Colonic mucosa (tissue), 4 donors: Measurements from ENCODE around the gene SH3BP2. TPM values are rescaled to one million over a fixed set of nuclear protein-coding genes. Genes with fewer than 3 reads are reported as not detected.

Source experiments
- DNase-seq: peaks from one replicate; pipeline ENCODE4 v3.0.0-alpha.2; 2020
- H3K27ac ChIP-seq: fragments of 200-600 bp; one replicate; pipeline ENCODE4 v1.8.0; 2021
- H3K27me3 ChIP-seq: fragments of 200-600 bp; one replicate; pipeline ENCODE4 v1.8.0; 2021
- H3K36me3 ChIP-seq: fragments of 200-600 bp; one replicate; pipeline ENCODE4 v1.8.0; 2021
- H3K4me1 ChIP-seq: fragments of 200-600 bp; one replicate; pipeline ENCODE4 v1.8.0; 2021; ENCODE audit warnings: mild to moderate bottlenecking
- H3K4me3 ChIP-seq: fragments of 200-600 bp; one replicate; pipeline ENCODE4 v1.8.0; 2021
- H3K9ac ChIP-seq, 2 donors: one replicate each; pipeline ENCODE4 v1.7.0; 2013; ENCODE audit warnings: control low read depth in 2 of 2, low read depth in 2 of 2, low read length in 2 of 2
- H3K9me3 ChIP-seq: fragments of 200-600 bp; one replicate; pipeline ENCODE4 v1.8.0; 2021
- intact Hi-C: fragments of 100-400 bp; cut with DNase I; formaldehyde crosslinking; loops from one replicate; pipeline ENCODE4 v1.14.1; 2022
- total RNA-seq, 2 donors: library from RNA; stranded (reverse); fragmentation: NEBNext Ultra II Directional in 1 of 2; extraction: Animal tissue kit (Norgen Biotek cat#: 25700) in 1 of 2; gene quantifications; one replicate each; pipeline ENCODE4 v1.2.1, GENCODE V29; 2021
- TF ChIP-seq, protein P1 (sequence below): fragments of 200-600 bp; IDR thresholded peaks from one replicate; pipeline ENCODE4 v1.8.0; 2022; ENCODE audit warnings: antibody characterized with exemption, mild to moderate bottlenecking
- donor health status: healthy.
- donor health status: DM: no; HTN: no; CAD: no.
- donor health status: DM: no; HTN: no; CAD: no.

Gene SH3BP2
- total RNA-seq, 2 donors from 2014 or later = 62.2 to 70.8 TPM

DNA sequence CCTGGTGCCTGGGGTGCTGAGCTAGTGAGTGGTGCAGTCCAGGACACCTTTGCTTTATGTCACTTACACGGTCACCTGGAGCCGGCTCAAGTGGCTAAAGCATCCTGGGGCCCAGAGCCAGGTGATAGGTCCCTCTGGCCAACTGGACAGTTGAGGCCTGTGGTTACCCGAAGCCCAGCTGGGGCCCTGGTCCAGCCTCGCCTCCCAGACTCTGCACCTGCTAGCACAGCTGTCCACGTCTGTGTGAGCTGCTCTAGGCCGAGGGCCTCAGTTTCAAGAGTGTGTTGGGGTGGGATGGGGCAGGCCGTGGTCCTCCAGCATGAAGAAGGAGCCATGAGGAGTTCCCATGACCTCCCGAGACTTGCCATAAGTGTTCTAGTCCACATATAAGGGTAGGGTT is 43.1 kb downstream of the SH3BP2 start:
- no peak for DNase-seq
- intact Hi-C loops = no loop called here
- no peaks in the 10 kb centered on the region for H3K4me1 ChIP-seq
- TF ChIP-seq, protein P1, sequence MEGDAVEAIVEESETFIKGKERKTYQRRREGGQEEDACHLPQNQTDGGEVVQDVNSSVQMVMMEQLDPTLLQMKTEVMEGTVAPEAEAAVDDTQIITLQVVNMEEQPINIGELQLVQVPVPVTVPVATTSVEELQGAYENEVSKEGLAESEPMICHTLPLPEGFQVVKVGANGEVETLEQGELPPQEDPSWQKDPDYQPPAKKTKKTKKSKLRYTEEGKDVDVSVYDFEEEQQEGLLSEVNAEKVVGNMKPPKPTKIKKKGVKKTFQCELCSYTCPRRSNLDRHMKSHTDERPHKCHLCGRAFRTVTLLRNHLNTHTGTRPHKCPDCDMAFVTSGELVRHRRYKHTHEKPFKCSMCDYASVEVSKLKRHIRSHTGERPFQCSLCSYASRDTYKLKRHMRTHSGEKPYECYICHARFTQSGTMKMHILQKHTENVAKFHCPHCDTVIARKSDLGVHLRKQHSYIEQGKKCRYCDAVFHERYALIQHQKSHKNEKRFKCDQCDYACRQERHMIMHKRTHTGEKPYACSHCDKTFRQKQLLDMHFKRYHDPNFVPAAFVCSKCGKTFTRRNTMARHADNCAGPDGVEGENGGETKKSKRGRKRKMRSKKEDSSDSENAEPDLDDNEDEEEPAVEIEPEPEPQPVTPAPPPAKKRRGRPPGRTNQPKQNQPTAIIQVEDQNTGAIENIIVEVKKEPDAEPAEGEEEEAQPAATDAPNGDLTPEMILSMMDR = no peak
- H3K9me3 ChIP-seq = no peaks in the 10 kb centered on the region
- no peak overlapping the region for H3K9ac ChIP-seq
- no peak overlapping the region for H3K4me3 ChIP-seq
- H3K27me3 ChIP-seq = no peaks in the 10 kb centered on the region
- no peak overlapping the region for H3K27ac ChIP-seq
- H3K36me3 ChIP-seq = peaks cover 8% of the 10 kb centered on the region

DNA sequence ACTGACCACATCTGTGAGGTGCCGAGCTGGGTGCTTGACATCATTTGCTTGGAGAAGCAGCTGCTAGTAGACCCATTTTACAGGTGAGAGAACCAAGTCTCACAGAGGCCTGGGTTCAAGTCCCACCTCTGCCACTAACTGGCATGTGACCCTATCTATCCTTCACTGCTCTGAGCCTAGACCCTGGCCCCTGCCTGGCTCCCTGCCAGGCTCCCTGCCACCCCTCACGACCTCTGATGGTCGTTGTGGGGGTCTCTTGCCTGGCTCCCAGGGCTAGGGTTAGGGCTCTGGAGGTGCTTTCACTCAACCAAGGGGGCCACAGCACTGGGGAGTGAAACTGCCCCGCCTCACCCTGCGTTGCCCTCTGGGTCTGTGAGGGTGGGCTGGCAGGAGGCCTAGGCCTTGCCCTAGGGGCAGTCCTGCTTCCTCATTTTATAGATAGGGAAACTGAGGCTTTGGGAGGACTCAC is 43.5 kb downstream of the SH3BP2 start:
- H3K9ac ChIP-seq = peak overlapping the region in 1 of 2 donors; percentile 18
- DNase-seq = no peak
- H3K4me3 ChIP-seq = no peak overlapping the region
- no peak overlapping the region for H3K27ac ChIP-seq
- no peaks in the 10 kb centered on the region for H3K9me3 ChIP-seq
- no peaks in the 10 kb centered on the region for H3K27me3 ChIP-seq
- intact Hi-C loops = no loop called here
- H3K36me3 ChIP-seq = peaks cover 8% of the 10 kb centered on the region
- TF ChIP-seq, protein P1 = no peak
- no peaks in the 10 kb centered on the region for H3K4me1 ChIP-seq

DNA sequence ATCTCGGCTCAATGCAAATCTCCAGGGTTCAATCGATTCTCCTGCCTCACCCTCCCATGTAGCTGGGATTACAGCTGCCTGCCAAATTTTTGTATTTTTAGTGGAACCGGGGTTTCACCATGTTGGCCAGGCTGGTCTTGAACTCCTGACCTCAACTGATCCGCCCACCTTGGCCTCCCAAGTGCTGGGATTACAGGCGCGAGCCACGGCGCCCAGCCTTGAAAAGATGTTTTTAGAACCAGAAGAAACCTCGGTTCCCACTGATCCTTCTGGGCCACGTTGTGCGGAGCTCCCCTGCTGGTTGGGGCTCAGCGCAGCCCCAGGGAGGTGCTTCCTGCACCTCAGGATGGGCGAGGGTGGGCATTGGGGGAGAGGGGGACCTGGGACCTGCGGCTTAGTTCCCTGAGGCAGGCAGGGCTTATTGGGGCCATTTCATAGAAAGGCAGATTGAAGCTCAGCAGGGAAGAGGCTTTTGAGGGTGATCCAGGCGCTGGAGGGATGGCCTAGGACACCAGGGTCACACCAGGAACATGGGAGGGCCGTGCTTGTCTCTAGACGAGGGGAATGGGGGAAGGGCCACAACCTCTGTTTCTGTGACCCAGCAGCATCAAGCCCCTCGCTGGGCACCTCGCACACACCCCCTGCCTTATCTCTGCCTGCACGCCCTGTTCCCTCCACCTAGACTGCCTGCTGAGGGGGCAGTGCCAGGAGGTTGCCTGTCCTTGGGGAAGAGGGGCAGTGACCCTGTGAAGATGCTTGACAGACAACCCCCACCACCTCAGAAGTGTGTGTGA is 44.4 kb downstream of the SH3BP2 start:
- no peaks in the 10 kb centered on the region for H3K36me3 ChIP-seq
- H3K9ac ChIP-seq = peak overlapping the region; percentile 52 to 64
- H3K4me1 ChIP-seq = no peaks in the 10 kb centered on the region
- H3K4me3 ChIP-seq = no peak overlapping the region
- peak overlapping the region; percentile 49 for H3K27ac ChIP-seq
- no peak for DNase-seq
- intact Hi-C loops = no loop called here
- no peaks in the 10 kb centered on the region for H3K27me3 ChIP-seq
- no peaks in the 10 kb centered on the region for H3K9me3 ChIP-seq
- TF ChIP-seq, protein P1 = no peak

DNA sequence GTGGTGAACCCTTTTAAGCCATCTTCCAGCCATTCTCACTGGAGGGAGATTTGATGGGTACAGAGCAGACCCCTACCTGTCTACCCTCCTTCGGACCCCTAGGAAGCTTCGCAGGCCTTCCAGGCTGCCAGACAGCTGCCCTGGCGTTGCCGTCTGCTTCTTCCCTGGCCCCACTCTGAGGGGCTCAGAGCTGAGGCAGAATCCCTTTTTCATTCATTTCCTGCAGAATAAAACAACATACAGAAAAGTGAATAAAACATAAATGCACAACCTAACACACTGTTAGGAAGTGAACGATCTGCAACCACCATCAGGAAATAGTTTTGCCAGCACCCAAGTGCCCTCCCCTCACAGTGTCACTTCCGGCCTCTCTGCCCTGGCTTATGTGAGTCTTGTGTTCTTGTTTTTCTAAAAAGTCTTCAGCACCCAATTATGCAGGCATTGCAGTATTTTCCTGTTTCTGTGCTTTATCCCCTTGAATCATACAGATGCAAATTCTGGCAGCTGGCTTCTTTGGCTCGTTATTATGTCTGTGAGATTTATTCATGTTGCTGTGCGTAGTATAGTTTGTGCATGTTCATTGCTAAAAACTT is 45.1 kb downstream of the SH3BP2 start:
- Histone ChIP-seq H3K36me3 (no peaks in the 10 kb centered on the region), H3K4me3 (no peak overlapping the region), H3K9me3 (no peaks in the 10 kb centered on the region), H3K27ac (peak overlapping the region; percentile 49), H3K4me1 (no peaks in the 10 kb centered on the region), H3K9ac (peak overlapping the region; percentile 52 to 64), H3K27me3 (no peaks in the 10 kb centered on the region)
- DNase-seq = no peak
- intact Hi-C loops = no loop called here
- TF ChIP-seq, protein P1 = no peak

DNA sequence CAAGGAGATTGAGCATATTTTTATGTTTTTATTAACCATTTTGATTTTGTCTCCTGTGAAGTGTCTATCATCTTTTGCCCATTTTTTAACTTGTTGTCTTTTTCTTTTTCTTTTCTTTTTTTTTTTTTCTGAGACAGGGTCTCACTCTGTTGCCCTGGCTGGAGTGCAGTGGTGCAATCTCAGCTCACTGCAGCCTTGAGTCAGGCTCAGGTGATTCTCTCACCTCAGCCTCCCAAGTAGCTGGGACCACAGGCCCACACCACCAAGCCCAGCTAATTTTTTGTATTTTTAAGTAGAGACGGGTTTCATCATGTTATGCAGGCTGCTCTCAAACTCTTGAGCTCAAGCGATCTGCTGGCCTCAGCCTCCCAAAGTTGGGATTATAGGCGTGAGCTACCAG is 46.2 kb downstream of the SH3BP2 start:
- no peak overlapping the region for H3K27ac ChIP-seq
- no peak for DNase-seq

More for the DNA sequence above, 46.2 kb downstream of the SH3BP2 start:
- TF ChIP-seq, protein P1 = no peak
- intact Hi-C loops = no loop called here
- Histone ChIP-seq H3K9me3 (no peaks in the 10 kb centered on the region), H3K36me3 (no peaks in the 10 kb centered on the region), H3K4me1 (no peaks in the 10 kb centered on the region), H3K27me3 (no peaks in the 10 kb centered on the region), H3K9ac (no peak overlapping the region), H3K4me3 (no peak overlapping the region)
